GM18505 (cell line): ENCODE results near the gene TRPT1.

ENCODE experiments used
- ATAC-seq: cut with Tn5 transposase; IDR thresholded peaks from one replicate; pipeline ENCODE4 v1.9.1; 2021; ENCODE audit not compliant: unreplicated experiment
- POLR2A ChIP-seq: IDR thresholded peaks from 4 replicates; pipeline ENCODE4 v1.6.1; 2011; ENCODE audit warnings: borderline replicate concordance; ENCODE audit not compliant: insufficient read depth, insufficient read length; ENCODE audit errors: extremely low read depth

TRPT1 gene, protein sequence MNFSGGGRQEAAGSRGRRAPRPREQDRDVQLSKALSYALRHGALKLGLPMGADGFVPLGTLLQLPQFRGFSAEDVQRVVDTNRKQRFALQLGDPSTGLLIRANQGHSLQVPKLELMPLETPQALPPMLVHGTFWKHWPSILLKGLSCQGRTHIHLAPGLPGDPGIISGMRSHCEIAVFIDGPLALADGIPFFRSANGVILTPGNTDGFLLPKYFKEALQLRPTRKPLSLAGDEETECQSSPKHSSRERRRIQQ

DNA sequence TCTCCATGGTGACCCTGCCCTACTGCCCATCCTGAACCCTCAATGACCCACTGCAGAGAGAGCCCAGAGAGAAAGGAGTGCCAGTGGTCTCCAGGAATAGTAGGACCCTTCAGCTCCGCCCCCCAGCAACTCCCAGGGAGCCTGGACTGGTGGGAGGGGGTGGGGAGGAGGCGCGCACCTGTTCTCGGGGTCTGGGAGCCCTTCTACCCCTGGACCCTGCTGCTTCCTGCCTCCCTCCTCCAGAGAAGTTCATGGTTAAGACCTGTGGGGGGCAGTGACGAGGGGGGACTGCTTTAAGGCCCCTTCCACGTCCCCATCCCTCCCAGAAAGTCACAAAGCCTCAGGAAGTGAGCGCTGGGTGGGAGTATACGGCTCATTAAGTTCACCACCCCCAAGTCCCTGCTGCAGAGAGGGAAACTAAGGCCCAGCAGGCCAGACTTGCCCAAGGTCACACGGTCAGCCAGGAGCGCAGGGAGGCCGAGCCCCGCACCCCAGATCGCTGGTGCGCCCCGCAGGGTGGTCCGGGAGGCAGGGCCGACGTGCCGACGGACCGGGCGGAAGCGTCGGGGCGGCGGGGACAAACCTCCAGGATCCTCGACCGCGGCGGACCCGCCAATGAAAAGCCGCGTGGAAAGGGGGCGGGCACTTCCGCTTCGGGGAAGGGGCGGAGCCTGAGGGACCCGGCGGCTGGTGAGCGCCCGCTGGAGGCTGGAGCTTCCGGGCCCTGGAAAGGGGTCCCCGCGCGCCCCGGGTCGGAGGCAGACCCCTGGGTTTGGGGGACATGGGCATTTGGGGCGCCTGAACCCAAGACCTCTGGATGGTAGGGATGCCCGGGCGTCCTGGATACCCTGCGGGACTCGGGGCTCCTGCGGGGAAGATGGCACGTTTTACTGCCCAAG is at the start of gene TRPT1, which contains the start of gene NUDT22:
TRPT1 (minus strand) TSS at position 579 of the 899 bp plus-strand sequence; CDS start at position 253, 326 bp downstream.
NUDT22 (plus strand) TSS at position 667 of the 899 bp plus-strand sequence. CDS start 379 bp downstream, outside the sequence.
- peak; percentile 85 for TF ChIP-seq POLR2A
- ATAC-seq: peak; percentile 37

DNA sequence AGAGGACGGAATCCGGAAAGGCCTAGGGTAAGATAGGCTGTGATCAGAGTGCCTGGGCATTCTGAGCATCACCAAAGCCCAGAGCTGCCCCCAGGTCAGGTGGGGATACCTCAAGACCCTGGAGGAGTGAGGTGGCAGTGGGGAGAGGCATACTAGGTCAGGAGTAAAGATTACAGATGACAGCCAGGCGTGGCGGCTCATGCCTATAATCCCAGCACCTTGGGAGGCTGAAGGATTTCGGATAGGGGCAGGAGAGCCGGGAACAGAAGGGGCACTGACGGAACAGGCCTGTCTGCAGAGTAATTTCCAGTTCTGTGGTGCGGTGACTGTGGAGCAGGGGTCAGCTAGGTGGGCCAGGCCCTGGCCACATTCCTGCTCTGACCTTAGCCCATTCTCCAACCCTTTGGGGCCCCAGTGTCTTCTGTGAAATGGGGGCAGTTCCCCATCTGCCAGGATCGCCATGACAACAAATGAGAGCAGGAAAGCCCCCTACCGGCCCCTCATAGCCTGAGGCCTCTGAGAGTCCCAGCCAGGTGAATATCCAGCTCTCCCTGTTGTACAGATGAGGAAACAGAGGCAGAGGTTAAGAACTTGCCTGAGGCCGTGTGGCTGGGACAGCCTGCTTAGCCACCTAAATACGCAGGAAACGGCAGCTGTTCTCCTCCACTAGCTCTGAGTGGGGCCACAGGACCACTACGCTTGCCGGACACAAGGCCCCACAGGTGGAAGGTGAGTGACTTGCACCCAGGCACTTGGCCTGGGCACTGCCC is 49.2 kb upstream of the TRPT1 start:
- ATAC-seq: no peak
- TF ChIP-seq POLR2A: no peak

DNA sequence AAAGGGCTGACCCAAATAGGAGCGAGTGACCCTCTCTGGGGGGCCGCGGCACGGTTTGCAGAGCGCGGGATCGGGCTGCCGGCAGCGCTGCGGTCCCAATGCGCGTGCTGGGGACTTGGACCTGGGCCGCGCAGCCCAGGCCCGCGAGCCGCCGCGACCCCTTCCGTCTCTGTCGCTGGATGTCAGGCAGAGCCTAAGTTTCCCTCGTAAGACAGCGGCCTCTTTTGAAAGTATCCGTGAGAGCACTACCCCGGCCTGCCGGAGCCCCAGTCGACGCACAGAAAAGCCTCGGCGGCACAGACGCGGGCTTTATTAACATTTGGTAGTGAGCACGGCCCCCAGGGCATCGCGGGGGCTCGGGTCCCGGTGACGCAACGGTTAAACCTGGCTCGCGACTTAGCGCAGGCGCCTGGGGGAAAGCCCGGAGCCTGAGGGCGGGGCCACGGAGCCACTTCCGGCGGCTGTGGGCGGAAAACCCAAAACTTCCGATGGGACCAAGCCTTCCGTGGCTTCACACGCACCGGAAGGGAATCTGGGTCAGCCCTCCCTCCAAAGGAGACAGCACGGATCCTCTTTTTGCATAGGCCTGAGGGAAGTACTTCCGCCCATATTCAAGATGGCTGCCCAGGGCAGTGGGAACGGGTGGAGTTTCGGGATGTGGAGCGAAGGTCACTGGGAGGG is 43.7 kb upstream of the TRPT1 start:
- TF ChIP-seq POLR2A: peak; percentile 80
- peak; percentile 54 for ATAC-seq

DNA sequence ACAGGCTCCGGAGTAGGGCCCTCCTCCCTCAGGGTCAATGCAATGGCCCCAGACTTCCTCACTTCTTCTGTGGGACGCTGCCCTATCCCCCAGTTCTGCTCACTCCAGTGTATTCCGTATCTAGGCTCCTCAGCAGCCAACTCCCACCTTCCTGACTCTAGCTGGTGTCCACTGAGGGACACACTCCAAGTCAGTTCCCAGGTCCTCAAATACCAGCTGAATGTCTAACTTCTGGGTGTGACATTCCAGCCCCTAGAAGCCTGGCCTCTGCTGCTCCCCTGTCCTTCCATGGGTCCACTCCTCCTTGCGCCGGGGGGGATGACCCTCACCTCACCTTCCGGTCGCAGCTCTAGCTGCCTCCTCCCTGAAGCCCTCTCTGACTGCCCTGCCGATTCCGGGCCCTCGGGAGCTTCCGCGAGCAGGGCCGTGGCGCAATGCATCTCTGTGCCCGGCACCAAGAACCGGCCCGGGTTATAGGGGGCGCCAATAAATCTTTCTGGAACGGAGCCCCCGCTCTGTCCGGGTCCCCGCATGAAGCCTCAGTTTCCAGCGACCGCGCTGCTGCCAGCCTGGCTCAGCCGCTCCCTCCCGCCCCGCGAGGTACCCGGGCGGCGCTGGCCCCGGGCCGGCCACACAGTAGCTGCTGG is 43.0 kb upstream of the TRPT1 start:
- ATAC-seq: peak; percentile 4

DNA sequence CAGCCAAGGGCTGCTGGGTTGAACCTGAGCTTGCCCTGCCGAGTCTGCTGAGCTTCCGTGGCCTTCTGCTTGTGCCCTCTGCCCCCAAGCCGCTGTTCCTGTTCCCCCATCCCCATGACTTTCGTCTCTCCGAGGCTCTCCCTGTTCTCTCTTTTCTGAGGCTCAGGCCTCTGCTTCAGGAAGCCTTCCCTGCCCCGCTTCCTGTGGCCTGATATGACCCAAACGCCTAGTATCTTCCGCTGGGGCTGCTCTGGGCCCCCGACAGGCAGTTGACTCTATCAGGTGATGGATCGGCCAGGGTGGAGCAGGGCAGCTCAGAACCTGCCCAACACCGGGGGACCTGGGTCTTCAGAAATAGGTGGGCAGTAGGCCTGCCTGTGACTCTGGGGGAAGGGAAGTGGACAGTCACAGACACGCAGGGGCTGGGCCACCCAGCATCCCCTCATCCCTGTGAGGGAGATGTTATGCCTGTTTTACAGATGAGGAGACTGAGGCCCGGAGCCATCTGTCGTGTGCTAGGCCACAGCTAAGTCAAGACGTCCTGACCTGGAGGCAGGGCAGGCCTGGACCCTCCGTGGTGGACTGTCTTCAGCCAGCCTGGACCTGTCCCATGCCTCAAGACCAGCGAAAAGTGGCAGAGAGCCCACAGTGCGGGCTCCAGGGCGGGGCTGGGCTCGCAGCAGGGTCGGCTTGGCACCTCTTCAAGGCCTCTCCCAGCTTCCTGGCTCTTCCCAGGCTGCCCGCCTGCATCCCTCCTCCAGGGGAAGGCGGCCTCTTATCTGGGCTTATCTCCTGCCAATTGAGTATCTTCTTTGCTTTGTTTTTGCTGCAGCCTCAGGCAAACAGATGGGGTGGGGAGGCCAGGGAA is 42.3 kb upstream of the TRPT1 start:
- ATAC-seq: no peak
- no peak for TF ChIP-seq POLR2A

More for the DNA sequence above, 43.0 kb upstream of the TRPT1 start:
- TF ChIP-seq POLR2A: no peak

DNA sequence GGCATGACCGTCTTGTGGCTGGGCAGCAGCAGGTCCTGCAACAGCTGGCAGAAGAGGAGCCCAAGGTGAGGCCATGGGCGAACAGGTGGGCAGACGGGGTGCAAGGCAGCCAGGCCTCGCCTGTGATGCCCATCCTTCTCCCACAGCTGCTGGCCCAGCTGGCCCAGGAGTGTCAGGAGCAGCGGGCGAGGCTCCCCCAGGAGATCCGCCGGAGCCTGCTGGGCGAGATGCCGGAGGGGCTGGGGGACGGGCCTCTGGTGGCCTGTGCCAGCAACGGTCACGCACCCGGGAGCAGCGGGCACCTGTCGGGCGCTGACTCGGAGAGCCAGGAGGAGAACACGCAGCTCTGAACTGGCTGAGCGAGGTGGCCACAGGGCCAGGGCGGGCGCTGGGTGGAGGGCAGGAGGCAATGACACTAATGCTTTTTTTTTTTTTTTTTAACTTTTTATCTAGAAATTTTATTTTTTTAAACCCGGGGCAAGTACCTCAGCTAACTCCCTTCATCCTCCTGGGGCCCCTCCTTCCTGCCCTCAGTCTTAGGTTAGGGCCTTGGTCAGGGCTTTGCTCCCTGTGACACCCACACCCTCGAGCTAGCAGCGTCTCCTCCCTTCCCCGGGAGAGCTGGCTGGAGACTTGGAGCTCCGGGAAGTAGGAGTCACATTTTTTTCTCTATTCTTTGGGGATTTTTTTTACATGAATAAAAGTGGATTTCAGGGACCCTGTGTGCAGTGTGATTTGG is 41.4 kb upstream of the TRPT1 start:
- no peak for ATAC-seq
- TF ChIP-seq POLR2A: no peak

DNA sequence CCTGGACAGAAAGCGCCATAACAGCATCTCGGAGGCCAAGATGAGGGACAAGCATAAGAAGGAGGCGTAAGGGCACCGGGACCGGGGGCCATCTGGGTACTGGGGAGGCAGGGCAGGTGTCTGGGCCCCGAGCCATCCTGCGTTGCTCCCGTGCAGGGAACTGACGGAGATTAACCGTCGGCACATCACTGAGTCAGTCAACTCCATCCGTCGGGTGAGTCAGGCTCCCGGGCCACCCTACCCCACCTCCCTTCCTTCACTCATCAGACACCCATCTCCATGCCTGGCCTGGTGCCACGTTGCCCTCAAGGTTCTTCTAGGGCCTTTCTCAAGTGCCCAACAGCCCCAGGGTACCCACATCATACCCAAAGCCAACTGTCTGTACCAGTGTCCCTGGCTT is 40.4 kb upstream of the TRPT1 start:
- no peak for ATAC-seq
- no peak for TF ChIP-seq POLR2A

DNA sequence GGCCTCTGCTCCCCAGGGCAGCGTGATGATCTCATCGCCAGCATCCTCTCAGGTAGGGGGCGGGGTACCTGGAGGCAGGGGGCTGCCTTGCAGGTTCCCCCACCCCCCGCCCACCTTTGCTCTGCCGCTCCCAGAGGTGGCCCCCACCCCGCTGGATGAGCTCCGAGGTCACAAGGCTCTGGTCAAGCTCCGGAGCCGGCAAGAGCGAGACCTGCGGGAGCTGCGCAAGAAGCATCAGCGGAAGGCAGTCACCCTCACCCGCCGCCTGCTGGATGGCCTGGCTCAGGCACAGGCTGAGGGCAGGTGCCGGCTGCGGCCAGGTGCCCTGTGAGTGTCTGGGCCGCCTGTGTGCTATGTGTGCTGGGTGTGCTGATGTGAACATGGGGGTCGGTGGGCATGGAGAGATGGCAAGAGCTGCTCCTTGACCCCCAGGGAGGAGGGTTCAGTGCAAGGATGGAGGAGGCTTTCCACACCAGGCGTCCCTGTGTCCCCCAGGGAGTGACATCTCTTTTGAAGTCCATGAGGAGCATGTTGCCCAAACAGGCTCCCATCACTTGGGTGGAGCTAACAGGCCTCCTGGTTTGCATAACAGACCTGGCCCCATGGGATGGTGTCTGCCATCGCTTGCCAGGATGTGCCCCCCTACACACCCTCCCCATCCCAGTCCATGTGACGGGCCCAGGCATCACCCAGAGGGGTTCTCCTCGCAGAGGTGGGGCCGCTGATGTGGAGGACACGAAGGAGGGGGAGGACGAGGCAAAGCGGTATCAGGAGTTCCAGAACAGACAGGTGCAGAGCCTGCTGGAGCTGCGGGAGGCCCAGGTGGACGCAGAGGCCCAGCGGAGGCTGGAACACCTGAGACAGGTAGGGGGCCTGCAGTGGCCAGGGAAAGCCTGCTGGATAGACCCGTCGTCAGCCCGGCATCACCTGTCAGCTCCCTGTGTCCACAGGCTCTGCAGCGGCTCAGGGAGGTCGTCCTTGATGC is 39.5 kb upstream of the TRPT1 start:
- no peak for ATAC-seq
- no peak for TF ChIP-seq POLR2A

DNA sequence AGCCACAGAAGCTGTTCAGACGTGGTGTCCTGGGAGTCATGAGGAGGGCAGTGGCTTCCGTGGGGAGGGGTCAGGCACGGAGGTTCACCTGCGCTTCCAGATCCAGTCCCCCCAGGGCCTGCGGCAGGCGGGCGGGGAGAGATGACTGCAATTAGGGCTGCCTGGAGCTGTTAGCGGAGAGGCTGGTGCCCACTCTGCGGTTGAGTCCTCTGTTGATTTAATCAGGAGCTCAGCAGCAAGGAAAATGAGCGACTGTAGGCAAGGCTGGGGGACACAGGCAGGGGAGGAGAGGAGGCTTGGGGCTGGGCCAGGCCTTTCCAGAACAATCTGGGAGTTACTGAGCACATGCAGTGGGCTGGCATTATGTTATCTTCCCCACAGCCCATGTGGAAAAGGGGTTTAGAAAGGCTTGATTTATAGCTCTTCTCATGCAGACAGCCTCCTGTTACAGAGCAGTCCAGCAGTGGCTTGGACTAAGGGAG is 38.4 kb upstream of the TRPT1 start:
- no peak for TF ChIP-seq POLR2A
- no peak for ATAC-seq

DNA sequence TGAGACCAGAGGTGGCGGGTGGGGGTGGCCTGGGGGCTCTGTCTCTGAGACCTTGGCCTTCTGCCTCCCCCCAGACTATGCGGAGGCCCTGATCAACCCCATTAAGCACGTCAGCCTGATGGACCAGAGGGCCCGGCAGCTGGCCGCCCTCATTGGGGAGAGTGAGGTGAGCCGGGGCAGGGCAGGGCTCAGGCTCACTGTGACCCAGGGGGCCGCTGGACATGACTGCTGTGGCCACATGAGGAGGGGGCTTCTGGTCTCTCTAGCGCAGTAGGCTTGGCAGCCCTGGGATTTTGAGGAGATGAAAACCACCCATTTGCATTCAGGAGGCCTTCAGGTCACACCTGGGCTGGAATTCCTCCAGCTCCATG is 37.9 kb upstream of the TRPT1 start:
- no peak for ATAC-seq
- TF ChIP-seq POLR2A: no peak
